MM.1S (cell line): ENCODE results near the gene GPC5.

ENCODE experiments used
- EZH2 ChIP-seq: fragments of 300-600 bp; sonication (generic); optimal IDR thresholded peaks from 2 replicates; pipeline ENCODE3; 2017; ENCODE audit warnings: low read depth, mild to moderate bottlenecking, antibody characterized with exemption, low read length, mixed read lengths
- EZH2phosphoT487 ChIP-seq: fragments of 300-600 bp; sonication (generic); IDR thresholded peaks from 2 replicates; pipeline ENCODE4 v1.6.1; 2018; ENCODE audit warnings: antibody characterized with exemption, low read length

DNA sequence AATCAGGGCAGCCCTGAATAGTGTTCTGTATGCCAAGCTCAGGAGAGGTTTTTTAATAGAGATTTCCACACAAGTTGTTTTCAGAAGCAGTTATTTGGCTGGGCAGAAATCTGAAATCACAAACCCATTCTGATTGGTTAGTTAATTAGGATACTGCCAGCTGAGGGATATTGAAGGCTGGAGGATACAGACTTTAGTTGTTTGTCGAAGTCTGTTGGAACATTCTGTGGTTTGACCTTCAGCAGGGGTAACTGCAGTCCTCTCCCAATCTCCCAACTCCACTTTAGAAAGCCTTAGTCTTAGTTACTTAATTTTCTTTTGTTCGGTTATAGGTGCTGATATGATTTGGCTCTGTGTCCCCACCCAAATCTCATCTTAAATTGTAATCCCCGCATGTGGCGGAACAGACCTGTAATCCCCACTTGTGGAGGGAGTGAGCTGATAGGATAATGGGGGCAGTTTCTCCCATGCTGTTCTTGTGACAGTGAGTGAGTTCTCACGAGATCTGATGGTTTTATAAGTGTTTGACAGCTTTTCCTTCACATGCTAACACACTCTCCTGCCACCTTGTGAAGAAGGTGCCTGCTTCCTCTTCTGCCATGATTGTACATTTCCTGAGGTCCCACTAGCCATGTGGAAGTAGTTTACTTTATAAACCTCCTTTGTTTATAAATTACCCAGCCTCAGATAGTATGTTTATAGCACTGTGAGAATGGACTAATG, 169.2 kb downstream of the GPC5 start:
- TF ChIP-seq EZH2phosphoT487, result no peak
- no peak for TF ChIP-seq EZH2
